ENCODE results near the gene ZNF768.

DNA sequence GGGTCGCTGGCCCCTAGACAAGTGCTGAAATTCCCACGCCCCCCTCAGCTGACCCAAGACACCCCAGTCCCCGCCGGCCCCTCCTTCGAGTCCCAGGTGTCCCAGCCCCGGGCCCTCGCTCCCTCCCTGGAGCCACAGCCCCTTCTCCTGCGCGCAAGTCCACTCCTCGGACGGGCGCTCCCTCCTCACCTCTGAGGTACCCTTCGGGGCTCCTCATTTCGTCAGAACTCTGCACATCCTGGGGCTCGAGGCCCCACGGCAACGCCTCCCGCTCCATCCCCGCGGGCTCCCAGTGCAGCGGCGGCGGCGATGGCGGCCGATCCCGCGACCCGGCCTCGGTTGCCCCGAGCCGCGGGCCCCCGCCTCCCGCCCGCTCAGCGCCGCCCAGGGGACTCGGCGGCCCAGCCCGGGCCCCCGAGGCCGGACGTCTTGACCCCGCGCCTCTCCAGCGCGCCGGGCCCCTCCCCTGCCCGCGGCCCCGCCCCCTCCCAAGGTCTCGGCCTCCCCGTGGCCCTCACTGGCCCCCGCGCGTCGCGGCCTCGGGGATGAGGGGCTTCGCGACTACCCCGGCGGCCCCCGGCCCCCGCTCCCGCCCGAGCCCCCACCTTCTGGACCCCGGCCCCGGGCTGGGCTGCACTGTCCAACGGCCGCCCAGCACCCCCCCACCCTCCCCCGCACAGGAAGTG lies at the start of gene ZNF768:
- no peak for TF ChIP-seq EP300 (IDR thresholded peaks at IDR 0.05)
- TF ChIP-seq, protein P1, sequence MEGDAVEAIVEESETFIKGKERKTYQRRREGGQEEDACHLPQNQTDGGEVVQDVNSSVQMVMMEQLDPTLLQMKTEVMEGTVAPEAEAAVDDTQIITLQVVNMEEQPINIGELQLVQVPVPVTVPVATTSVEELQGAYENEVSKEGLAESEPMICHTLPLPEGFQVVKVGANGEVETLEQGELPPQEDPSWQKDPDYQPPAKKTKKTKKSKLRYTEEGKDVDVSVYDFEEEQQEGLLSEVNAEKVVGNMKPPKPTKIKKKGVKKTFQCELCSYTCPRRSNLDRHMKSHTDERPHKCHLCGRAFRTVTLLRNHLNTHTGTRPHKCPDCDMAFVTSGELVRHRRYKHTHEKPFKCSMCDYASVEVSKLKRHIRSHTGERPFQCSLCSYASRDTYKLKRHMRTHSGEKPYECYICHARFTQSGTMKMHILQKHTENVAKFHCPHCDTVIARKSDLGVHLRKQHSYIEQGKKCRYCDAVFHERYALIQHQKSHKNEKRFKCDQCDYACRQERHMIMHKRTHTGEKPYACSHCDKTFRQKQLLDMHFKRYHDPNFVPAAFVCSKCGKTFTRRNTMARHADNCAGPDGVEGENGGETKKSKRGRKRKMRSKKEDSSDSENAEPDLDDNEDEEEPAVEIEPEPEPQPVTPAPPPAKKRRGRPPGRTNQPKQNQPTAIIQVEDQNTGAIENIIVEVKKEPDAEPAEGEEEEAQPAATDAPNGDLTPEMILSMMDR (IDR thresholded peaks at IDR 0.05), result no peak
- no peak for TF ChIP-seq POLR2A (IDR thresholded peaks at IDR 0.05)

Data from suprapubic skin (tissue), 3 donors.